ENCODE measurements around the gene PRAME.
"Not testable (repeated sequence)": the region's sequence is repeated elsewhere in the genome, so short reads cannot be mapped to it uniquely, and the experiment has no call there.

The PRAME gene

DNA sequence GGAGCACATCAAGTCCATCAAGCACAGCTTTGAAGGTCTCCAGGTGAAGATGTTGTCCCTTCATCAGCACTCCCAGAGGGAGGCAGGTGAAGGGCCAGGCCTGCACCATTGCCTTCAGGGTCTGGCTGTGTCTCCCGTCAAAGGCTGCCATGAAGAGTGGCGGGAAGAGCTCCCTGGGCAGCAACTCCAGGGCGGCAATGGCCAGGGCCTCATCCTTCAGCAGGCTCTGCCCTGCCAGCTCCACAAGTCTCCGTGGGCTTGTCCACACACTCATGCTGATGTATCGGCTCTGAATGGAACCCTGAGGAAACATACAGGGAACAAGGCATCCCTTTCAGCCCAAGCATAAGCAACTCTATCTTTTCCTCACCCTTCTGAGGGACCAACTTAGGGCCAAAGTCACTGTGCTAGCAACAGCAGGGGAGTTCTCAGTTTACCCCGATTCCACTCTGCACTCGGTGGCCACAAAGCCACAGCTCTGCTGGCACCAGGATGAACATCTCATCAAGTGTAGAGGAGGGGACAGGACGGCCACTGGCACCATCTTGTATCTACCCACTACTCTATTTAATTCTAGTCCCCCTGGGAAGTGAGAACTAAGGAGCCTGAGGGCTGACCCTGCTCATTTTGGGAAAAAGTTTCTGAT, 8.2 kb downstream of the PRAME start:
- DNase-seq = no peak

- no peak for DNase-seq
Observed at GRCh38 chr22:22548910-22549309, 10.2 kb downstream of the PRAME start.

- DNase-seq = no peak
Observed at GRCh38 chr22:22548317-22548716, 10.7 kb downstream of the PRAME start.

DNA sequence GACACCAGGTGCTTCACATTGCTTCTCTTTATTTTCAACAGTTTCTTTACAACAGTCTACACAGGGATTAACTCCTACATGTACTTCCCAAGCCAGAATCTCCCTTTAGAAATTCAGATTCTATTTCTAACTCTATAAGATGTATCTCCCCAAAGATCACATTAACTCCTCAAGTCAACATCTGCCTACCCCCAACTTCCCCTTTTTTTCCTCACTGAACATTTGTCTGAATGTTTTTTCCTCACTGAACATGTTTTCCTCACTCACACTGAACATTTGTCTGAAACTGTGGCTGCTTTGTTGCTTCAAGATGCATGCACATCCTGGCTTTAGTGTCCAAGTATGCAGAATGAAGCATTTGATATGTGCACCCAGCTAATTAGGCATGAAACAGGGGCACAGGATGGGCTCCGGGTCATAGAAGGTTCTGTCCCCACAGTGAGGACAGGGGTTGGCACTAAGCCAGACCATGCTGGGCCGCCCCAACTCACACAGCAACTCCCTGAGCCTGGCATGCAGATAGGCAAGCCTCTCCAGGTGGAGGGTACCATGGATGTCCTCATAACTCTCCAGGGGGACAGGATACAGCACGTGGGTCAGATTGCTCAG, 11.3 kb downstream of the PRAME start:
- DNase-seq = no peak

DNA sequence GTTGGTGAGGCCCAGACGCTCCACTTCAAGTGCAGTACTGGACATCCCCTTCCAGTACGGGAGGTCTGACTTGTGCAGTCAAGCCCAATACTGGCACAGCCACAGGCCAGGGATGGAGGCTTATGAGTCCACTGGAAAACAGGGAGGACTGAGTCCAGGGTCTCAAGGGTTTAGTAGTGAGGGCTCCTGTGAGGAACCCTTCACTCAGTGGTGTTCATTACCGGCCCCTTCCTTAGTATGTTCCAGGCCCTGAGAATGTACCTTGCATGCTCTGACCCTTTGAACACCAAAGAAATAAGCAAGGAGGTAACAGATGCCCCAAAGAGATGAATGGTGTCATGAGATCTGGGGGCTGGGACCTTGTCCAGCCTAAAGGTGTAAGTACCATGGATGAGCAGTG, 11.8 kb downstream of the PRAME start:
- DNase-seq = no peak

DNA sequence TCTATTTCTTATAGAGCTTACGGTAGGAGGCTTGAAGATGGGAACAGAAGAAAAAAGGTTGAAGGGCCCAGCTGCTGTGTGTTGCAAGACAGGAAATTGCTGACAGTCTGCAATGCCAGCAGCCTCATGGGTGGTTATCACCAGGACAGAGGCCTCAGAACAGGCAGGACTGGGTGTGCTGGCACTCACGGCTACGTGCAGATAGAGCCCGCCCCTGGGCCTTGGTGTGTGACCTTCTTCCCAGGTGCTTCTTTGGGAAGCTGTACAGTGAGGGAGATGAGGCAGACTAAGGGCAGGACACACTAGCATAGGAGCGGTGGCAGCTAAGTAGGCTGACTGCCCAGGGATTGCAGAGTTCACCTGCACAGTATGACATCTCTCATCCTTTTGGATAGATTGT, 12.6 kb downstream of the PRAME start:
- no peak for DNase-seq

- DNase-seq = no peak
Observed at GRCh38 chr22:22545084-22545483, 14.0 kb downstream of the PRAME start.

GRCh38 chr22:22538226-22538989, 20.7 kb downstream of the PRAME start:
- no peak for DNase-seq

DNA sequence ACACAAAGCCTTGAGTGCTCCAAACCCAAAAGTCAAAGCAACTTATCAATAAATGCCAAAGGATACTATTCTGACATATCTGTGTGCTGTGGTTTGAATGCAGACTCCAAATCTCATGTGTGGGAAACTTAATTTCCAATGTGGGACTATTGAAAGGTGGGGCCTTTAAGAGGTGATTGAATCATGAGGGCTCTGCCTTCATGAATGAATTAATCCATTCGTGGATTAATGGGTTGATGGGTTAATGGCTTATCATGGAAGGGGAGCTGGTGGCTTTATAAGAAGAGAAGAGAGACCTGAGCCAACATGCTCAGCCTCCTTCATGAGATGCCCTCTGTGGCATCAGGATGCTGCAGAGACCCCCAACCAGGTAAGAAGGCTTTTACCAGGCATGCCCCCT, 22.1 kb downstream of the PRAME start:
- no peak for DNase-seq

- no peak for DNase-seq
Observed at GRCh38 chr22:22536515-22536914, 22.6 kb downstream of the PRAME start.

DNA sequence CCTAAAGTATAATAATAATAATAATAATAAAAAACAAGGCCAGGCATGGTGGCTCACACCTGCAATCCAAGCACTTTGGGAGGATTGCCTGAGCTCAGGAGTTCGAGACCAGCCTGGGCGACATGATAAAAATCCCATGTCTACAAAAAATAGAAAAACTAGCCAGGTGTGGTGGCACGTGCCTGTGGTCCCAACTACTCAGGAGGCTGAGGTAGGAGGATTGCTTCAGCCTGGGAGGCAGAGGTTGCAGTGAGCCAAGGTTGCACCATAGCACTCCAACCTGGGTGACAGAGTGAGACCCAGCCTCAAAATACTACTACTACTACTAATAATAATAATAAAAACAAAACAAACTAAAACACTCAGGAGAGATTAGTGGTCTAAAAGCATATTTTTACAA, 23.4 kb downstream of the PRAME start:
- DNase-seq = no peak

- DNase-seq = no peak
Observed at GRCh38 chr22:22534604-22535415, 24.3 kb downstream of the PRAME start.

GRCh38 chr22:22533863-22534262, 25.2 kb downstream of the PRAME start:
- no peak for DNase-seq

GRCh38 chr22:22533417-22533816, 25.6 kb downstream of the PRAME start:
- DNase-seq = no peak

DNA sequence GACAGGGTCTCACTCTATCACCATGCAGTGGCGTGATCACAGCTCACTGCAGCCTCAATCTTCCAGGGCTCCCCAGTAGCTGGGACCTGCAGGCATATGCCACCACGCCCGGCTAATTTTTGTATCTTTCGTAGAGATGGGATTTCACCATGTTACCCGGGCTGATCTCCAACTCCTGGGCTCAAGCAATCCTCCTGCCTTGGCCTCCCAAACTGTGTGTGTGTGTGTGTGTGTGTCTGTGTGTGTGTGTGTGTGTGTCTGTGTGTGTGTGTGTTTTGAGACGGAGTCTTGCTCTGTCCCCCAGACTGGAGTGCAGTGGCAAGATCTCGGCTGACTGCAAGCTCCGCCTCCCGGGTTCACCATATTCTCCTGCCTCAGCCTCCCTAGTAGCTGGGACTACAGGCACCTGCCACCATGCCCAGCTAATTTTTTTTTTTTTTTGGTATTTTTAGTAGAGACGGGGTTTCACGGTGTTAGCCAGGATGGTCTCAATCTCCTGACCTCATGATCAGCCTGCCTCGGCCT, 26.5 kb downstream of the PRAME start:
- DNase-seq = not testable (repeated sequence)

DNA sequence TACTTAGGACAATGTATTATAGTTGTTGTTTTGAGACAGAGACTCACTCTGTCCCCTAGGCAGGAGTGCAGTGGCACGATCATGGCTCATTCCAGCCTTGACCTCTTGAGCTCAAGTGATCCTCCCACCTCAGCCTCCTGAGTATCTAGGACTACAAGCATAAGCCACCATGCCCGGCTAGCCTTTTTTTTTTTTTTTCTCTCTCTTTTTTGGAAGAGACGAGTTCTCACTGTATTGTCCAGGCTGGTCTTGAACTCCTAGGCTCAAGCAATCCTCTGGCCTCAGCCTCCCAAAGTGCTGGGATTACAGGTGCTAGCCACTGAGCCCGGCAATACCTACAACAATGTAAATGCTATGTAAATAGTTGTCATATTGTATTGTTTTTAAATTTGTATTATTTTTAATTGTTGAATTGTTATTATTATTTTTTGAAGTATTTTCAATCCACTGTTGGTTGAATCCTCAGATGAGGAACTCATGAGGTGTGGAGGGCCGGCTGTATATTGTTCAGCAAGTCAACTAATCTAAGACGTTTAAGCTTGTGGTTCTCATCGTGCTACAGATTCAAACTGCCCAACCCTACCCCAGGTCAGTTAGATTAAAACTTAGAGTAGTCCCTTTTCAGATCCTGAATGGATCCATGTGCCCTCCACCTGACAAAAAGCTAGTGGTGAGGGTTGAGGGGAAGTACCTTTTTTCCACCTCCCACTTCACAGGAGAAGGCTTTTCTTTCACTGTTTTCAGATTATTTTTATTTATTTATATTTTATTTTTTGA, 27.1 kb downstream of the PRAME start:
- DNase-seq = no peak

DNA sequence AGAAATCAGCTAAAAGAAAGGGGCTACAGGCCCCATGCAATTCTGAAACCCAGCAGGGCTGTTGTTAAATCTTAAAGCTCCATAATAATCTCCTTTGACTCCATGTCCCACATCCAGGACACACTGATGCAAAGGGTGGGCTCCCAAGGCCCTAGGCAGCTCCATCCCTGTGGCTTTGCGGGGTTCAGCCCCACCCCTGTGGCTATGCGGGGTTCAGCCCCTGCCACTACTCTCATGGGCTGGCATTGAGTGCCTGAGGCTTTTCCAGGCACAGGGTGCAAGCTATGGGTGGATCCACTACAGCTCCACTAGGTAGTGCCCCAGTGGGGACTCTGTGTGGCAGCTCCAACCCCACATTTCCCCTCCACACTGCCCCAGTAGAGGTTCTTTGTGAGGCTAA, 30.3 kb downstream of the PRAME start:
- DNase-seq = no peak

GRCh38 chr22:22527312-22527711, 31.8 kb downstream of the PRAME start:
- no peak for DNase-seq

- DNase-seq = no peak
Observed at GRCh38 chr22:22526125-22526912, 32.7 kb downstream of the PRAME start.

DNA sequence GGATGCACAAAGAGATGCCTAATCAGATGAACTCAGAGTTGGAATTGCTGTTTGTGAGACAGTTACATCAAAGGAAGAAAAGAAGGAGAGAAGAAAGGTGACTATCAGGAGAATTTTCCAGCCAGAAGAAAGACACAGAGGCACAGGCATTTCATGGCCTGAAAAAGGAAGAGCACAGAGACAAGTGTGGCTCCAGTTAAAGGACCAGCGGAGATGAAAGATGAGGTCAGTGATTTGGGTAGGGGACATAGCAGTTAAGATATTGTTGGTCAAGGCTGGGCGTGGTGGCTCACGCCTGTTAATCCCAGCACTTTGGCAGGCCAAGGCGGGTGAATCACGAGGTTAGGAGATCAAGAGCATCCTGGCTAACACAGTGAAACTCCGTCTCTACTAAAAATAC, 35.6 kb downstream of the PRAME start:
- DNase-seq = no peak

GRCh38 chr22:22521631-22522030, 37.4 kb downstream of the PRAME start:
- no peak for DNase-seq

All from CD4-positive, alpha-beta T cell treated with Interleukin-17A for 1 hour (primary cell).